Mucosa of descending colon (tissue), 3 donors: Measurements from ENCODE around the gene HSD17B1. TPM values are rescaled to one million over a fixed set of nuclear protein-coding genes. Genes with fewer than 3 reads are reported as not detected.

Source experiments
- ATAC-seq: fragments of 200-7000 bp; cut with Tn5 transposase; one replicate; pipeline ENCODE4 v1.9.1; 2020; ENCODE audit warnings: mild to moderate bottlenecking, moderate library complexity
- DNase-seq, 3 donors: peaks; one replicate each; pipeline ENCODE4 v3.0.0-alpha.2; 2020
- H3K36me3 ChIP-seq: fragments of 200-600 bp; one replicate; pipeline ENCODE4 v1.8.0; 2021; ENCODE audit warnings: low read depth, mild to moderate bottlenecking
- H3K4me1 ChIP-seq: fragments of 200-600 bp; one replicate; pipeline ENCODE4 v1.8.0; 2021; ENCODE audit warnings: low read depth, mild to moderate bottlenecking
- H3K4me3 ChIP-seq: fragments of 200-600 bp; one replicate; pipeline ENCODE4 v1.8.0; 2021; ENCODE audit warnings: mild to moderate bottlenecking
- H3K9me3 ChIP-seq: fragments of 200-600 bp; one replicate; pipeline ENCODE4 v1.8.0; 2021; ENCODE audit warnings: mild to moderate bottlenecking
- CTCF ChIP-seq: fragments of 200-600 bp; IDR thresholded peaks from one replicate; pipeline ENCODE4 v1.8.0; 2022; ENCODE audit warnings: antibody characterized with exemption, mild to moderate bottlenecking
- intact Hi-C, 2 donors: fragments of 100-400 bp; cut with DNase I in 1 of 2; cut with micrococcal nuclease in 1 of 2; formaldehyde crosslinking; loops; one replicate each; pipeline versions ENCODE4 v1.11.0 to v1.11.1; 2022; cut with DNase I, micrococcal nuclease
- microRNA-seq: library from miRNA; unstranded; fragments of <30 nt; microRNA quantifications from one replicate; pipeline ENCODE4, GENCODE V29; 2019
- total RNA-seq, 3 donors: library from RNA; stranded (reverse); fragmentation: NEBNext Ultra II Directional in 2 of 3; extraction: Animal tissue kit (Norgen Biotek cat#: 25700) in 2 of 3; gene quantifications; one replicate each; pipeline versions ENCODE4 v1.2.1 to v1.2.4, GENCODE V29; 2021 to 2023
- donor health status: DM: no; HTN: no; CAD: no; lungs with moderate emphysema.
- donor health status: DM: no; HTN: no; CAD: no.
- donor health status: DM: no; HTN: yes; CAD: no.

Gene HSD17B1
- total RNA-seq, 3 donors from 2014 or later = 1.5 to 2.5 (median 1.7) TPM

GRCh38 chr17:42598905-42599304, 46.2 kb downstream of the HSD17B1 start:
- H3K4me3 ChIP-seq = no peak overlapping the region
- DNase-seq = no peak
- no peak for ATAC-seq
- no peak for TF ChIP-seq CTCF
- no peaks in the 10 kb centered on the region for H3K9me3 ChIP-seq
- intact Hi-C loops = no loop called here
- no peaks in the 10 kb centered on the region for H3K4me1 ChIP-seq
- H3K36me3 ChIP-seq = no peaks in the 10 kb centered on the region

GRCh38 chr17:42603318-42603717, 50.6 kb downstream of the HSD17B1 start:
- Histone ChIP-seq H3K36me3 (no peaks in the 10 kb centered on the region), H3K4me1 (peaks cover 9% of the 10 kb centered on the region), H3K9me3 (no peaks in the 10 kb centered on the region), H3K4me3 (no peak overlapping the region)
- intact Hi-C loops = no loop called here
- ATAC-seq (no peak), DNase-seq (no peak)
- TF ChIP-seq CTCF = no peak

Small RNA genes within 50 kb of the gene (microRNA-seq; reads per million reads assigned to microRNA genes)
- gene MIR5010 = 7.7 reads per million, percentile 30 among the genes with 10 or more reads in this experiment

Other genes with a start within 250 kb of the HSD17B1 start
- 100 to 1,000 TPM; 158 to 230 (median 227) TPM for gene STAT3, start 164.5 kb upstream of the HSD17B1 start, total RNA-seq
- 100 to 1,000 TPM in 1 of 3 donors, 10 to 100 TPM in 2; 19.3 to 246 (median 52.4) TPM for gene CAVIN1, start 129.7 kb upstream of the HSD17B1 start, total RNA-seq
- gene ATP6V0A1, start 94.0 kb upstream of the HSD17B1 start, total RNA-seq = 100 to 1,000 TPM in 1 of 3 donors, 10 to 100 TPM in 2; 88.5 to 105 (median 95.6) TPM
- 10 to 100 TPM; 28.9 to 51.8 (median 35.6) TPM for gene NAGLU, start 16.7 kb upstream of the HSD17B1 start, total RNA-seq
- 10 to 100 TPM; 74.5 to 98.7 (median 87.8) TPM for gene COASY, start 9.2 kb downstream of the HSD17B1 start, total RNA-seq
- gene MLX, start 14.2 kb downstream of the HSD17B1 start, total RNA-seq = 100 to 1,000 TPM in 2 of 3 donors, 10 to 100 TPM in 1; 69.6 to 110 (median 103) TPM
- gene PSMC3IP, start 24.8 kb downstream of the HSD17B1 start, total RNA-seq = 1 to 10 TPM; 1.9 to 6.4 (median 3.1) TPM
- gene RETREG3, start 56.5 kb downstream of the HSD17B1 start, total RNA-seq = 10 to 100 TPM; 56.4 to 72.2 (median 67.1) TPM
- gene TUBG1, start 56.8 kb downstream of the HSD17B1 start, total RNA-seq = 10 to 100 TPM; 17.2 to 42.6 (median 40.9) TPM
- 10 to 100 TPM in 1 of 3 donors, 1 to 10 TPM in 2; 1.8 to 24.9 (median 6.1) TPM for gene TUBG2, start 106.4 kb downstream of the HSD17B1 start, total RNA-seq
- gene PLEKHH3, start 124.1 kb downstream of the HSD17B1 start, total RNA-seq = 10 to 100 TPM in 2 of 3 donors, 1 to 10 TPM in 1; 4.3 to 27.5 (median 10.4) TPM
- 1 to 10 TPM in 2 of 3 donors, not detected in 1; 1.6 to 2.6 TPM for gene CCR10, start 128.9 kb downstream of the HSD17B1 start, total RNA-seq
- 10 to 100 TPM in 1 of 3 donors, 1 to 10 TPM in 2; 1.4 to 37.4 (median 7.1) TPM for gene CNTNAP1, start 129.6 kb downstream of the HSD17B1 start, total RNA-seq
- 10 to 100 TPM; 23.8 to 53.7 (median 31.7) TPM for gene EZH1, start 192.1 kb downstream of the HSD17B1 start, total RNA-seq
- 10 to 100 TPM in 2 of 3 donors, 1 to 10 TPM in 1; 5.7 to 17.2 (median 10.3) TPM for gene RAMP2, start 208.3 kb downstream of the HSD17B1 start, total RNA-seq
- gene VPS25, start 220.5 kb downstream of the HSD17B1 start, total RNA-seq = 10 to 100 TPM; 45.6 to 85.6 (median 83.3) TPM
- 10 to 100 TPM; 17.5 to 55.8 (median 32.4) TPM for gene WNK4, start 227.7 kb downstream of the HSD17B1 start, total RNA-seq
- 100 to 1,000 TPM in 2 of 3 donors, 10 to 100 TPM in 1; 92.7 to 151 (median 148) TPM for gene COA3, start 245.8 kb downstream of the HSD17B1 start, total RNA-seq
- 1 to 10 TPM in 2 of 3 donors, under 1 TPM in 1; 0.79 to 3.3 (median 1.2) TPM for gene CNTD1, start 245.9 kb downstream of the HSD17B1 start, total RNA-seq